Stimulated activated CD4-positive, alpha-beta T cell treated with anti-CD3 and anti-CD28 coated beads, Interleukin-1b, Interleukin-23, amount 100 ng/mL, for 24 hours (primary cell): ENCODE results near the gene ABHD17A.

Source experiments
- DNase-seq, 4 experiments: peaks; one replicate each; pipeline ENCODE4 v3.0.0-alpha.2; 2020; ENCODE audit warnings: low read depth in 4 of 4, low spot score in 1 of 4

Gene ABHD17A

GRCh38 chr19:1854542-1855039 lies 30.7 kb downstream of the ABHD17A start:
- no peak for DNase-seq

- no peak for DNase-seq
Measured at GRCh38 chr19:1854039-1854541, 31.2 kb downstream of the ABHD17A start.

- DNase-seq, result peak; percentile 49 to 76 (median 62)
Measured at GRCh38 chr19:1853295-1854038, 31.8 kb downstream of the ABHD17A start.

- no peak for DNase-seq
Measured at GRCh38 chr19:1852581-1853128, 32.6 kb downstream of the ABHD17A start.

GRCh38 chr19:1851654-1852580 lies 33.4 kb downstream of the ABHD17A start:
- DNase-seq, result peak in 1 of 4 experiments; percentile 45

- DNase-seq, result no peak
Measured at GRCh38 chr19:1850809-1851653, 34.3 kb downstream of the ABHD17A start.

- no peak for DNase-seq
Measured at GRCh38 chr19:1849886-1850398, 35.4 kb downstream of the ABHD17A start.

GRCh38 chr19:1849132-1849474 lies 36.2 kb downstream of the ABHD17A start:
- no peak for DNase-seq

GRCh38 chr19:1848399-1849131 lies 36.7 kb downstream of the ABHD17A start, which contains the start of gene REXO1:
Gene REXO1, minus strand, starts transcription at chr19:1848483. Its CDS starts 125 bp downstream, at chr19:1848358.
- peak; percentile 96 to 99 (median 97) for DNase-seq

- no peak for DNase-seq
Measured at GRCh38 chr19:1847684-1848398, 37.5 kb downstream of the ABHD17A start.

GRCh38 chr19:1847348-1847683 lies 38.0 kb downstream of the ABHD17A start:
- DNase-seq, result no peak

GRCh38 chr19:1846517-1847204 lies 38.6 kb downstream of the ABHD17A start:
- DNase-seq, result no peak

GRCh38 chr19:1845642-1846041 lies 39.7 kb downstream of the ABHD17A start:
- DNase-seq, result no peak

- no peak for DNase-seq
Measured at GRCh38 chr19:1845125-1845515, 40.2 kb downstream of the ABHD17A start.

- DNase-seq, result no peak
Measured at GRCh38 chr19:1844513-1845124, 40.7 kb downstream of the ABHD17A start.

GRCh38 chr19:1843646-1844394 lies 41.5 kb downstream of the ABHD17A start:
- no peak for DNase-seq

- no peak for DNase-seq
Measured at GRCh38 chr19:1843116-1843515, 42.2 kb downstream of the ABHD17A start.
